Calu3 (cell line): ENCODE measurements around the gene LPCAT1. TPM values are rescaled to one million over a fixed set of nuclear protein-coding genes. Genes with fewer than 3 reads are reported as not detected.

Experiments used
- BruUV-seq: library from RNA; stranded (reverse); fragments of 400-500 nt; replicated peaks from 2 replicates; lab custom pipeline; 2021; lab: Mats Ljungman, UMichigan
- CTCF ChIA-PET: fragments of 300-600 bp; sonication (Branson Sonifier 250); formaldehyde crosslinking; loops from one replicate; lab custom pipeline; 2022; ENCODE audit warnings: antibody characterized with exemption; lab: Charles Lee
- DNase-seq: peaks from one replicate; pipeline ENCODE4 v3.0.0; 2022
- H3K27ac Mint-ChIP-seq: one replicate; pipeline ENCODE4 v1.8.0; 2022; ENCODE audit warnings: mixed read lengths; ENCODE audit not compliant: unreplicated experiment
- H3K27me3 Mint-ChIP-seq: one replicate; pipeline ENCODE4 v1.8.0; 2022; ENCODE audit warnings: mixed read lengths; ENCODE audit not compliant: unreplicated experiment
- H3K36me3 Mint-ChIP-seq: one replicate; pipeline ENCODE4 v1.8.0; 2022; ENCODE audit warnings: mild to moderate bottlenecking, moderate library complexity, mixed read lengths; ENCODE audit not compliant: insufficient read depth, unreplicated experiment
- H3K4me1 Mint-ChIP-seq: one replicate; pipeline ENCODE4 v1.8.0; 2022; ENCODE audit warnings: mild to moderate bottlenecking, low read depth, mixed read lengths; ENCODE audit not compliant: unreplicated experiment
- H3K4me3 Mint-ChIP-seq: one replicate; pipeline ENCODE4 v1.8.0; 2022; ENCODE audit warnings: mild to moderate bottlenecking, low read depth, moderate library complexity, mixed read lengths; ENCODE audit not compliant: unreplicated experiment
- H3K9me3 Mint-ChIP-seq: one replicate; pipeline ENCODE4 v1.8.0; 2022; ENCODE audit warnings: low read depth, mixed read lengths; ENCODE audit not compliant: unreplicated experiment
- CTCF ChIP-seq: fragments of 200-600 bp; IDR thresholded peaks from one replicate; pipeline ENCODE4 v1.8.0; 2022; ENCODE audit warnings: antibody characterized with exemption; ENCODE audit not compliant: unreplicated experiment
- intact Hi-C: fragments of 100-400 bp; cut with micrococcal nuclease; formaldehyde crosslinking; loops from one replicate; pipeline ENCODE4 v1.10.0; 2022; ENCODE audit not compliant: unreplicated experiment
- total RNA-seq: library from RNA; stranded (reverse); gene quantifications from 2 replicates; pipeline ENCODE4 v1.2.3, GENCODE V29; 2022

LPCAT1 gene
- total RNA-seq, 1 experiment from 2014 or later: 42.3 TPM

DNA sequence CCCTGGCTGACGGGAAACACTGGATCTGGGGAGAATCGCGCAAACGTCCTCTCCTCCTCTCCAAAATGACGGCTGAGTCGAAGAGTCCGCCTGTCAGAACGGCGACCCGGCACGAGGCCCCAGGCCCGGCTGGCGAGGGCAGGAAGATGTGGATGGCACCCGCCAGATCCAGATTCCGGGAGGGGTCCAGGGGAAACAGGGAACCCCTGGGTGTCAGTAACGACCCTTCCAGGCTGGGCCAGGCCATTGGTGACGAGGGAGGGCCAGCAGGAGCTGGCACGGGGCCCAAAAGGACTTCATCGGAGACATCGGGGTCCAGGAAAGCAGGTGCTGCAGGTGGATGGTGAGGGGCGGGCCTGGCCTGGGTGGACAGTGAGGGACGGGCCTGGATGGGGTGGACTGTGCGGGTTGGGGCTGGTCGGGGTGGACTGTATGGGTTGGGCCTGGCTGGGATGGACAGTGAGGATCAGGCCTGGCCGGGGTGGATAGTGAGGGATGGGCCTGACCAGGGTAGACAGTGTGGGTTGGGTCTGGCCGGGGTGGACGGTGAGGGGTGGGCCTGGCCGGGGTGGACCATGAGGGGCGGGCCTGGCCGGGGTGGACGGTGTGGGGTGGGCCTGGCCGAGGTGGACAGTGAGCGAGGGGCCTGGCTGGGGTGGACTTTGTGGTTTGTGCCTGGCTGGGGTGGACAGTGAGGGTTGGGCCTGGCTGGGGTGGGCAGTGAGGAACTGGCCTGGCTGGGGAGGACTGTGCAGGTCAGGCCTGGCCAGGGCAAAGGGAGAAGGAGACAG, 92.5 kb downstream of the LPCAT1 start:
- intact Hi-C loops: no loop called here
- Mint-ChIP-seq H3K36me3 (no peaks in the 10 kb centered on the region), H3K4me3 (no peak overlapping the region), H3K27ac (no peak overlapping the region), H3K9me3 (peaks cover 7% of the 10 kb centered on the region), H3K4me1 (no peaks in the 10 kb centered on the region), H3K27me3 (peaks cover 21% of the 10 kb centered on the region)
- DNase-seq: no peak
- CTCF ChIA-PET: no interaction called here
- TF ChIP-seq CTCF: no peak
- BruUV-seq: no TSS peak

DNA sequence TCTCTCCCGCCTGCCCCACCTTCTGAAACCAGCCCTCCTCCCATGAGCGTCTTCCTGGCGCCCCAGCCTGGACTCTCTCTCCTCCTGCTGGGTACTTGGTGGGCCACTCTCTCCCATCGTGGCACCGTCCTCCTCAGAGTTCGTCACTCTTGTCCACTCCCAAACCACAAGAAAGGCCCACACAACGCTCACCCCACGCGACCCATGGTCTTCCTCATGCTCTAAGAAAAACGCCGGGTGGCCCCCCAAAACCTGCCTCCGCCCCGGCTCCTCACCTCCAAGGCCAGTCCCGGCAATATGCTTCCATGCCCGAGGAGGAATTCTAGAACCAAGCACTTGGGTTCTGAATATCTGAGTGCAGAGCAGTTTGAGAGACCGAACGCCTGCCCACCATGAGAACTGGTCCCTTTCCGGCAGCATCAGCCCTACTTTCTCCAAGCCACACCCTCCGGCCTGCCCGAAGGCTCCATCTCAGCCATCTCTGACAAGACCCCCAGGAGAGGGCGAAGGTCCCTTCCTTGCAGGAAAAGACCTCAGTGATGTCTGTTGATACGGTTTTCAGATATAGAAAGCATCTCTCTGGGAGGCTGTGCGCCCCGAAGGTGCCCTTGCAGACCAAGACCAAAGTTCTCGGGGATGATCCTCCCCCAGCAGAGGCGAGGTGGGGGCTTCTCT, 93.5 kb downstream of the LPCAT1 start:
- CTCF ChIA-PET: no interaction called here
- no peaks in the 10 kb centered on the region for H3K36me3 Mint-ChIP-seq
- H3K4me1 Mint-ChIP-seq: no peaks in the 10 kb centered on the region
- H3K9me3 Mint-ChIP-seq: peaks cover 7% of the 10 kb centered on the region
- no peak for TF ChIP-seq CTCF
- no TSS peak for BruUV-seq
- DNase-seq: no peak
- H3K4me3 Mint-ChIP-seq: no peak overlapping the region
- no peak overlapping the region for H3K27ac Mint-ChIP-seq
- peaks cover 21% of the 10 kb centered on the region for H3K27me3 Mint-ChIP-seq
- intact Hi-C loops: no loop called here

GRCh38 chr5:1429496-1429895, 94.3 kb downstream of the LPCAT1 start:
- no peak overlapping the region for H3K27ac Mint-ChIP-seq
- H3K4me3 Mint-ChIP-seq: no peak overlapping the region
- CTCF ChIA-PET: no interaction called here
- intact Hi-C loops: no loop called here
- H3K27me3 Mint-ChIP-seq: peaks cover 24% of the 10 kb centered on the region
- no peak for TF ChIP-seq CTCF
- BruUV-seq: no TSS peak
- peaks cover 7% of the 10 kb centered on the region for H3K9me3 Mint-ChIP-seq
- H3K36me3 Mint-ChIP-seq: no peaks in the 10 kb centered on the region
- DNase-seq: no peak
- H3K4me1 Mint-ChIP-seq: no peaks in the 10 kb centered on the region

- Mint-ChIP-seq H3K9me3 (peaks cover 9% of the 10 kb centered on the region), H3K27me3 (peaks cover 29% of the 10 kb centered on the region), H3K4me1 (no peaks in the 10 kb centered on the region), H3K27ac (no peak overlapping the region), H3K36me3 (no peaks in the 10 kb centered on the region), H3K4me3 (no peak overlapping the region)
- CTCF ChIA-PET: no interaction called here
- DNase-seq: no peak
- TF ChIP-seq CTCF: no peak
- BruUV-seq: no TSS peak
- intact Hi-C loops: no loop called here
These were observed 94.7 kb downstream of the LPCAT1 start for GRCh38 chr5:1429066-1429465.
